Stimulated activated CD8-positive, alpha-beta memory T cell treated with anti-CD3 and anti-CD28 coated beads, Interleukin-4, amount 100 ng/mL, for 1 hour (primary cell): ENCODE measurements around the gene PGPEP1.
"Not testable (repeated sequence)": the region's sequence is repeated elsewhere in the genome, so short reads cannot be mapped to it uniquely, and the experiment has no call there.

ENCODE experiments used
- DNase-seq, 2 donors: peaks; one replicate each; pipeline ENCODE4 v3.0.0-alpha.2; 2020; ENCODE audit warnings: low read depth in 2 of 2, low spot score in 1 of 2

PGPEP1 gene

GRCh38 chr19:18363787-18364186 is 23.4 kb downstream of the PGPEP1 start:
- no peak for DNase-seq

- not testable (repeated sequence) for DNase-seq
These were observed 24.0 kb downstream of the PGPEP1 start for GRCh38 chr19:18364277-18364825.

DNA sequence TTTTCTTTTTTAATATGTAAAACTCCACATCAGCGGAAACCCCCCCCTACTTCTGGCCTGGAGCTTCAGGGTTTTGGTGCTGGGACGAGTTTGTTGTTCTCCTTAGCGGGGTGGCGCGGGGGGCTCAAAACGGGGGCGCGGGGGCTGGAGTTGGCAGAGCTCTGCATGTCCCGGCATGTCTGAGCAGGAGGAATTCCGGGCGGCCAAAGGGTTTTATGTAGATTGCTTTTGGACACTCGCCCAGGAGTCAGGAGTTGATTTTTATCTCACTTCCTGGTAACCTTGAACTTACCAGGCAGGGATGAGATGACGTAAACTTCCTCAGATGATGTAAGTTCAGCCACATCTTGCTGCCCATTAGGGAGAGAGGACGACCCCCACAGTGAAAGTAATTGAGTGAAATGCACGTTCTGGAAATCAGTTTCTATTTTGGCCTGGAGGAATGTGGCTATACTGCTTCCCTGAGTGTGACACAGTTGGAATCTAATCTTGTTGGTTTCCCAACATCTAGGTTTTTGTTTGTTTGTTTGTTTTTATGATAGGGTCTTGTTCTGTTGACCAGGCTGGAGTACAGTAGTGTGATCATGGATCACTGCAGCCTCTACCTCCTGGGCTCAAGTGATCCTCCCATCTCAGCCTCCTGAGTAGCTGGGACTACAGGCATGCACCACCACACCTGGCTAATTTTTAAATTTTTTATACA is 24.6 kb downstream of the PGPEP1 start:
- DNase-seq = no peak

DNA sequence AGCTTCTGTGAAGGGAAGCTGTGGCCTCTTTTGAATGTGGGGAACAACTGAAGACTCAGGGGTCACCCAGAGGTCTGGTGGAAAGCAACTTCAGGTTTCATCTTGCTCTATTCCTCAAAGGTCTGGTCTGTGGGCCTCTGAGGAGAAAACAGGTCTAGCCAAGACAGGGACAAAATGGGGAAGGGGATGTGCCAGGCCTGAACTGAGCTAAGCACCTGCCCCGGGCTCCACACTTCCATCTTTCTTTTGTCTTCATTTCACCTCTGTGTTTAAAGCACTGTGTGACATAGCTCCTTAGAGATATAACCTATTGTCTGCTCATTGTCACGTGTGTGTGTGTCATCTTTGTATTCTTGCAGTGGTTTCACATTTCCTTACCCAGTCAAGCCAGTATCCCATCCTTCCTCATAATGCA is 25.6 kb downstream of the PGPEP1 start:
- no peak for DNase-seq

DNA sequence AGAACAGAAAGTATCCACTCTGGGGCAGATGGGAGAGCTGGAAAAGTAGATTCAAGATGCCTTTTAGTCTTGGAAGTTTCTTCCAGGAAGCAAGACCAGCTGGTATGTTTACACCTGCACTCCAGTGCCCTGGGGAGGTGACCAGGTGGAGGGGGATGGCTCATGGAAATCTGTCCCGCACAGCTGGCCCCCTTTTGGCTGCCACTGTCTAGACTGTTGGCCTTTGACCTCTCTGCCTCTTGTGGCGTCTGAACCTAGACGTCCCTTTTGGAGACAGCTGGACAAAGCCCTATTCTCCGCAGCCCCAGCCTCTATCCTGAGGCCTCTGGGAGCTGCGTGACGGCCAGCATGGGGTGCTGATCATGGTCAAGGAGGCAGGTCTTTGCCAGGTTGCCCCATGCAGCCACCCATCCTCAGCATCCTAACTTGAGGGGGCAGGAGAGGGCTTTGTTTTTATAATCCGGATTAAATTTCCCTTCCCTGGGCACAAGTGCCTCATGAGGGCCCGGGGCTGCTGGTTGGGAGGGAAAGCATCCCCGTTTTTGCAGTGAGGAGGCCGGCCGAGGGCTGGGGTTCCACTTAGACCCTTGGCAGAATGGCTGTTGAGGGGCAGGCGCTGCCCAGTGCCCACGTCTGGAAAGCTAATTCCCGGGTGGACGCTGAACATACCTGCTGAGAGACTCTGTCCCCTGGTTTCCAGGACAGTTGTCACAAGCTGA is 28.3 kb downstream of the PGPEP1 start:
- DNase-seq = no peak

DNA sequence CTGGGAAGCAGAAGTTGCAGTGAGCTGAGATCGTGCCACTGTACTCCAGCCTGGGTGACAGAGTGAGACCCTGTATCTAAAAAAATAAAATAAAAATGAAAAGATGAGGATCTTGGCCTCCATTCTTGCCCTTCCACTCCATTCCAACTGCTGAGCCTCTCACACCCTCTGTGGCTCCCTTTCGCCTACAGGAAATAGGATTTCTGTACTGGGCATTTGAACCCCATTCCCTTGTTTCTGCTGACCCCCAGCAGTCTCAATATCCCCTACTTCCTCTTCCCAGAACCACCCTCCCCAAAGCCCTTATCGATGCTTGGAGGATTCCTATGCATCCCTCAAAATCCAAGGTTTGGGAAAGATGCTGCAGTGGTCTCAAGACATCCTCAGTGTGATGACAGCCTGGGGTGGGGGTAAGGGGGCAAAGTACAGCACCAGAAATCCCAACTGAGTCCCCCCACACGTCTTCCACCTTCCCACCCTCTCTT is 33.1 kb downstream of the PGPEP1 start:
- no peak for DNase-seq

DNA sequence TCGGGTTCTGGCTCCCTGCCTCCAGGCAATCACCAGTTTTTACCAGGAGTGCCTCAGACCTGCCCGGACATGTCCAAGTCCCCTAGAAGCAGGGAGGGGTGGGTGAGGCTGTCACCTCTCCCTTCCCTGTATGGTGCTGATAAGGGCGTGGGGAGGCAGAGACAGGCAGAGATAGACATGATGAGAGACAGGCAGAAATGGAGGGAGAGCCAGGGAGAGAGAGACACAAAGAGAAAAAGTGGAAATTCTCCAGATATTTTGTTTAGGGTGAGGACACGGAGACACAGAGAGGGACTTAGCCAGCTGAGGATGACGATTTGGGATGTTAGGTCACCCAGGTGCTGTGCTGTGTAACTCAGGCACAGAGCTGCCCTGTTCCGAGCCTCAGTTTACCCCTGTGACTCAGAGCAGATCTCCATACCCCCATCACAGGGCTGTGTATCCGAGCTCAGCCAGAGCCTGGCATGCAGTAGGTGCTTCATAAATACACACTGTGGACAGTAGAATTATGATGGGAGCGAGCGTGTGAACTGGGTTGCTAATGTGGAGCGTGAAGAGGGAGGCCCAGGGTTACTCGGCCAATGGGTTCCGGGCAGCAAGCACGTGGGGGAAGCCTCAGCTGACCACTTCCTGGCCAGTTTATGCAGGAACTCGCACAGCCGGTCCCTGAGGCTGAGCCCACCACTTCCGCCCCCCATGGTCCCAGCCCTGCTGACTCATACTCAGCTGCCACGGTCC is 33.7 kb downstream of the PGPEP1 start:
- peak; percentile 31 to 40 for DNase-seq

DNA sequence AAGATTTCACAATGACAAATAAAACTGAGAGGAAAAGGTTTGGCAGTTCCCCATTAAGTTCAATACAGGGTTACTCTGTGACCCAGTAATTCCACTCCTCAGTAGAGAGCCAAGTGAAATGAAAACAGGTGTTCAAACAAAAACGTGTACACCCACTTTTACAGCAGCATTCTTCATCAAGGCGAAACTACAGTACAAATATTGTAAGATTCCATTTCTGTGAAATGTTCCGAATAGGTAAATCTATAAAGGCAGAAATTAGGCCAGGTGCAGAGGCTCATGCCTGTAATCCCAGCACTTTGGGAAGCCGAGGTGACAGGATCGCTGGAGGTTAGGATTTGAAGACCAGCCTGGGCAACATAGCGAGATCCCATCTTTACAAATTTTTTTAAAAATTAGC is 36.6 kb downstream of the PGPEP1 start:
- DNase-seq = no peak

DNA sequence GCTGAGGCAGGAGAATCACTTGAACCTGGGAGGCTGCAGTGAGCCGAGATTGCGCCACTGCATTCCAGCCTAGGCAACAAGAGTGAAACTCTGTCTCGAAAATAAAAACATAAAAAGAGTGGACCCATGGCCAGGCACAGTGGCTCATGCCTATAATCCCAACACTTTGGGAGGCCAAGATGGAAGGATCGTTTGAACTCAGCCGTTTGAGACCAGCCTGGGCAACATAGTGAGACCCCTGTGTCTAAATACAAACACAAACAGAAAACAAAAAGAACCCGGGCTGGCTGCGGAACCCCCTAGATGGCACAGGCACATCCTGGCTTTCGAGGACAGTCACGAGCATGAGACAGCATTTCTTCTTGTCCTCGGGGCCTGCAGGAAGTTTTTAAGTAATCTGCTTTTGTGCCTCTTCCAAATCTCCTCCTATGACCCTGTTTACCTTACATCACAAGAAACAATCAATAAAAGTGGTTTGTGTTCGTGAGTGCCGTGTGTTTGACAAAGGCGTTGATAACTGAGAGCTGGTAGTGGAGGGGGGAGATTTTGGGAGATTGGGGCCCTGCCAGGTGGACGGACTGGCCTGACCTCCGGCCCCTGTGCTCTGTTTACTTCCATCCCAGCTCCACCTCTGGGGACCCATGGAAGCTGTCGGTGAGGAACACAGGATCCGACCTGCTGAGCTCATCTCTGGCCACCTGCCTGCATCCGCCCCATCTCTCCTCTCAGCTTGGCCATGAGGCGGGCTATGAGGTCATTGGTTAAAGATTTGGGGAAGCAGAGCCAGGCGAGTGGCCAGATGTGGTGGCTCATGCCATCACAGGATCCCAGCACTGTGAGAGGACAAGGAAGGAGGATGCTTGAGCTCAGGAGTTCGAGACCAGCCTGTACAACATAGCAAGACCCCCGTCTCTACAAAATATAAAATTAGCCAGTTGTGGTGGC is 39.7 kb downstream of the PGPEP1 start:
- DNase-seq = no peak

DNA sequence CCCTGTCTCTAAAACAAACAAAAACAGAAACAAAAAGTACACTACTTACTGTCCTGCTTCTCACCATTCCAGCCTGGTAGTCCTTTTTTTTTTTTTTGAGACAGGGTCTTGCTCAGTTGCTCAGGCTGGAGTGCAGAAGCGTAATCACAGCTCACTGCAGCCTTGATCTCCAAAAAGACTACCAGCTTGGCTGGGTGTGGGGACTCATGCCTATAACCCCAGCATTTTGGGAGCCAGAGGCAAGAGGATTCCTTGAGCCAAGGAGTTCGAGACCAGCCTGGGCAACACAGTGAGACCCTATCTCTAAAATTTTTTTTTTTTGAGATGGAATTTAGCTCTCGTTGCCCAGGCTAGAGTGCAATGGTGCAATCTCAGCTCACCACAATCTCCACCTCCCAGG is 40.4 kb downstream of the PGPEP1 start:
- DNase-seq = no peak

DNA sequence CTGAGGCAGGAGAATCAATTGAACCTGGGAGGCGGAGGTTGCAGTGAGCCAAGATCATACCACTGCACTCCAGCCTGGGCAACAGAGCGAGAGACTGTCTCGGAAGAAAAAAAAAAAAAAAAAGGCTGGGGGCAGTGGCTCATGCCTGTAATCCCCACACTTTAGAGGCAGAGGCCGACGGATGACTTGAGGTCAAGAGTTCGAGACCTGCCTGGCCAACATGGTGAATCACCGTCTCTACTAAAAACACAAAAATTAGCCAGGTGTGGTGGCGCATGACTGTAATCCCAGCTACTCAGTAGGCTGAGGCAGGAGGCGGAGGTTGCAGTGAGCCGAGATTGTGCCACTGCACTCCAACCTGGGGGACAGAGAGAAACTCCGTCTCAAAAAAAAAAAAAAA is 43.2 kb downstream of the PGPEP1 start:
- DNase-seq = not testable (repeated sequence)

GRCh38 chr19:18384775-18385174 is 44.4 kb downstream of the PGPEP1 start:
- DNase-seq = no peak

DNA sequence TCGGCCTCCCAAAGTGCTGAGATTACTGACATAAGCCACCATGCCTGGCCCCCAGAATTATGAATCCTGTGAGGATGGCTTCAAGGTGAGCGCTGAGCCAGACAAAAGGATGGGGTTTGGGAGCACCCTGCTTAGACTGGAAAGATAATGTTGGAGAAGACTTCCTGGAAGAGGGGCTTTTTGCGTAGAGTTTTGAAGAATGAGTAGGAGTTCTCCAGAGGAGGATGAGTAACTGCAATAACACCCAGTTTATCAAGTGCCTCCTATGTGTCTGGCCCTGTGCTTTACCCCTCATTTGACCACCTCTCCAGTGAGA is 44.9 kb downstream of the PGPEP1 start:
- no peak for DNase-seq

- DNase-seq = no peak
These were observed 45.5 kb downstream of the PGPEP1 start, which contains the start of gene GDF15 for GRCh38 chr19:18385675-18386542. TSS of gene GDF15 (plus strand) at chr19:18386158. CDS start at chr19:18386190, 32 bp downstream.

- no peak for DNase-seq
These were observed 46.3 kb downstream of the PGPEP1 start for GRCh38 chr19:18386543-18387271.

- DNase-seq = peak; percentile 51 to 62
These were observed 47.9 kb downstream of the PGPEP1 start for GRCh38 chr19:18388100-18388959.

- no peak for DNase-seq
These were observed 48.7 kb downstream of the PGPEP1 start for GRCh38 chr19:18388960-18389725.
